Tibial artery (tissue), 4 donors: ENCODE results near the gene SPTB.

Experiments used
- DNase-seq, 2 donors: peaks; one replicate each; pipeline ENCODE4 v3.0.0-alpha.2; 2019
- H3K27ac ChIP-seq, 2 donors: fragments of 200-600 bp; sonication (generic) in 1 of 2; 1 replicate in 1 of 2; 2 replicates in 1 of 2; pipeline ENCODE4 v1.5.1; 2018 to 2019; ENCODE audit warnings: mild to moderate bottlenecking in 1 of 2
- H3K27me3 ChIP-seq, 2 donors: fragments of 200-600 bp; sonication (generic) in 1 of 2; one replicate each; pipeline versions ENCODE4 v1.5.1 to v1.6.0; 2016 to 2019
- H3K36me3 ChIP-seq, 3 donors: fragments of 200-600 bp; sonication (generic) in 2 of 3; one replicate each; pipeline ENCODE4 v1.5.1; 2016 to 2019; ENCODE audit warnings: mild to moderate bottlenecking in 2 of 3
- H3K4me1 ChIP-seq, 4 donors: fragments of 200-600 bp; sonication (generic) in 2 of 4; 1 replicate in 3 of 4; 2 replicates in 1 of 4; pipeline ENCODE4 v1.5.1; 2016 to 2019
- H3K4me3 ChIP-seq, 2 donors: fragments of 200-600 bp; sonication (generic) in 1 of 2; 1 replicate in 1 of 2; 2 replicates in 1 of 2; pipeline ENCODE4 v1.5.1; 2018 to 2019; ENCODE audit warnings: mild to moderate bottlenecking in 2 of 2
- H3K9me3 ChIP-seq, 3 donors: fragments of 200-600 bp; sonication (generic) in 1 of 3; one replicate each; pipeline ENCODE4 v1.5.1; 2016 to 2019
- CTCF ChIP-seq, 2 experiments: fragments of 200-600 bp in 1 of 2; fragments of 450-650 bp in 1 of 2; IDR thresholded peaks; one replicate each; pipeline ENCODE4 v1.5.1; 2017 to 2019; ENCODE audit warnings: antibody characterized with exemption in 2 of 2, mild to moderate bottlenecking in 1 of 2, moderate library complexity in 1 of 2
- intact Hi-C: fragments of 100-400 bp; cut with DNase I; formaldehyde crosslinking; loops from one replicate; pipeline ENCODE4 v1.15.0; 2023; ENCODE audit warnings: low total_unique reads

SPTB gene

GRCh38 chr14:64825006-64825405, 54.7 kb downstream of the SPTB start:
- intact Hi-C loops, result loop anchor here (5.0 kb wide), 1 partner anchor 157 kb away; no protein-coding TSS in a partner anchor
- no peaks in the 10 kb centered on the region for H3K9me3 ChIP-seq
- TF ChIP-seq CTCF (IDR thresholded peaks at IDR 0.05), result no peak
- no peak overlapping the region for H3K27ac ChIP-seq
- peaks cover 0 to 9% of the 10 kb centered on the region in 2 donors for H3K27me3 ChIP-seq
- no peak for DNase-seq
- H3K4me3 ChIP-seq, result no peak overlapping the region
- H3K36me3 ChIP-seq, result no peaks in the 10 kb centered on the region
- H3K4me1 ChIP-seq, result peaks cover 0 to 10% (median 7%) of the 10 kb centered on the region in 4 donors

GRCh38 chr14:64824471-64824870, 55.2 kb downstream of the SPTB start:
- intact Hi-C loops, result loop anchor here (5.0 kb wide), 1 partner anchor 68 kb away; no protein-coding TSS in a partner anchor
- TF ChIP-seq CTCF (IDR thresholded peaks at IDR 0.05), result no peak
- H3K27ac ChIP-seq, result no peak overlapping the region
- no peak for DNase-seq
- H3K4me1 ChIP-seq, result peaks cover 0 to 10% (median 7%) of the 10 kb centered on the region in 4 donors
- H3K27me3 ChIP-seq, result peaks cover 0 to 9% of the 10 kb centered on the region in 2 donors
- H3K36me3 ChIP-seq, result no peaks in the 10 kb centered on the region
- no peak overlapping the region for H3K4me3 ChIP-seq
- no peaks in the 10 kb centered on the region for H3K9me3 ChIP-seq

GRCh38 chr14:64823305-64823861, 56.3 kb downstream of the SPTB start:
- H3K9me3 ChIP-seq, result no peaks in the 10 kb centered on the region
- DNase-seq, result peak; percentile 65 to 84
- H3K4me3 ChIP-seq, result no peak overlapping the region
- no peaks in the 10 kb centered on the region for H3K36me3 ChIP-seq
- H3K27ac ChIP-seq, result no peak overlapping the region
- peak; percentile 77 to 87 for TF ChIP-seq CTCF (IDR thresholded peaks at IDR 0.05)
- H3K27me3 ChIP-seq, result peaks cover 0 to 9% of the 10 kb centered on the region in 2 donors
- H3K4me1 ChIP-seq, result peaks cover 0 to 10% (median 7%) of the 10 kb centered on the region in 4 donors
- intact Hi-C loops, result loop anchor here (5.0 kb wide), 1 partner anchor 69 kb away; no protein-coding TSS in a partner anchor

- no peak for TF ChIP-seq CTCF (IDR thresholded peaks at IDR 0.05)
- Histone ChIP-seq H3K4me3 (no peak overlapping the region), H3K36me3 (no peaks in the 10 kb centered on the region), H3K4me1 (peaks cover 0 to 19% (median 11%) of the 10 kb centered on the region in 4 donors), H3K27ac (no peak overlapping the region), H3K27me3 (peaks cover 0 to 9% of the 10 kb centered on the region in 2 donors), H3K9me3 (no peaks in the 10 kb centered on the region)
- intact Hi-C loops, result loop anchor here (5.0 kb wide), 1 partner anchor 71 kb away; no protein-coding TSS in a partner anchor
- DNase-seq, result no peak
These were observed 58.1 kb downstream of the SPTB start for GRCh38 chr14:64821651-64822050.

- no peaks in the 10 kb centered on the region for H3K36me3 ChIP-seq
- H3K4me1 ChIP-seq, result peaks cover 0 to 14% (median 6%) of the 10 kb centered on the region in 4 donors
- H3K9me3 ChIP-seq, result no peaks in the 10 kb centered on the region
- no peak overlapping the region for H3K4me3 ChIP-seq
- no peak for TF ChIP-seq CTCF (IDR thresholded peaks at IDR 0.05)
- intact Hi-C loops, result no loop called here
- H3K27ac ChIP-seq, result no peak overlapping the region
- no peak for DNase-seq
- peaks cover 0 to 5% of the 10 kb centered on the region in 2 donors for H3K27me3 ChIP-seq
These were observed 61.6 kb downstream of the SPTB start for GRCh38 chr14:64818151-64818550.
